CD4-positive, alpha-beta T cell treated with Interleukin-1 beta for 1 hour (primary cell): Measurements from ENCODE around the gene ANKHD1.
"Not testable (repeated sequence)": the region's sequence is repeated elsewhere in the genome, so short reads cannot be mapped to it uniquely, and the experiment has no call there.

Source experiments
- DNase-seq, 2 donors: peaks; one replicate each; pipeline ENCODE4 v3.0.0-alpha.2; 2020 to 2022

Gene ANKHD1

DNA sequence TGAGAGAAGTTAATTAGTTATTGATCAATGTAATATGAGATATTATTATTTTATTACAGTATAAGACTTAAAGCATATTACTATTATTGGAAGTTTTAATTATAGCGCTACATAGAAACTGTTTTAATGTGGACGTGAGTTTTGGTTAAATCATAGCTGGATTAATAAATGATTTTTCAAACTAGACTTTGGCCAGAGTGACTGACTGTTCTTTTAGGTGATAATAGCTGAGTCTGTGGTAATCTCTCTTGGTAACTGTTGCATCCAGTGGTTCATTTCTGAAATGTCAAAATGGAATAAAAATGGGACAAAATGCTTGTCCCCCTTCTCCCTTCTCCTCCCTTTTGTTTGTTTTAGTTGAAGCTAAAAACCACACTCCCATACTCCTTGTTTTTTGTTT is 28.1 kb downstream of the ANKHD1 start:
- DNase-seq = no peak

DNA sequence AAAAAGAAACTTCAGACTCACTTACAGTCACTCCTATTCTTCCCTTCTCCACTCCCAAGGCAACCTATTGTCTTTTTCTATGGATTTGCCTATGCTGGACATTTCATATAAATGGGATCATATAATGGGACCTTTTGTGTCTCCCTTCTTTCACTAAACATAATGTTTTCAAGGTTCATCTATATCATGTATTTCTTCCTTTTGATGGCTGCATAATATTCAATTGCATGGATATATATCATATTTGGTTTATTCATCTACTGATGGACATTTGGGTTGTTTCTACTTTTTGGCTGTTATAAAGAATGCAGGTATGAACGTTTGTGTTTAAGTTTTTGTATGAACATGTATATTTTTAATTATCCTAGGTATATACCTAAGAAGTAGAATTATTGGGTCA is 30.6 kb downstream of the ANKHD1 start:
- DNase-seq = no peak

DNA sequence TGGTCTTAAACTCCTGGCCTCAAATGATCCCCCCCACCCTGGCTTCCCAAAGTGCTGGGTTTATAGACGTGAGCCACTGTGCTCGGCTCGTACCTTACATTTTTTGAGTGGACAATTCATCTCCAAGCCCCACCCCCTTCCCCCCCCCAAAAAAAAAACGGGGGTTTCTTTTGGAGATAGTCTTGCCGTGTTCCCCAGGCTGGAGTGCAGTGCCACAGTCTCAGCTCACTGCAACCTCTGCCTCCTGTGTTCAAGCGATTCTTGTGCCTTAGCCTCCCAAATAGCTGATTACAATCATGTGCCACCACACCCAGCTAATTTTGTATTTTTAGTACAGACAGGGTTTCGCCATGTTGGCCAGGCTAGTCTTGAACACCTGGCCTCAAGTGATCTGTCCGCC is 31.3 kb downstream of the ANKHD1 start:
- no peak for DNase-seq

DNA sequence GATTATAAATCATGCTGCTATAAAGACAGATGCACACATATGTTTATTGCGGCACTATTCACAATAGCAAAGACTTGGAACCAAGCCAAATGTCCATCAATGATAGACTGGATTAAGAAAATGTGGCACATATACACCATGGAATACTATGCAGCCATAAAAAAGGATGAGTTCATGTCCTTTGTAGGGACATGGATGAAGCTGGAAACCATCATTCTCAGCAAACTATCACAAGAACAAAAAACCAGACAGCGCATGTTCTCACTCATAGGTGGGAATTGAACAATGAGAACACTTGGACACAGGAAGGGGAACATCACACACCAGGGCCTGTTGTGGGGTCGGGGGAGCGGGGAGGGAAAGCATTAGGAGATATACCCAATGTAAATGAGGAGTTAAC is 55.7 kb downstream of the ANKHD1 start:
- DNase-seq = not testable (repeated sequence)

DNA sequence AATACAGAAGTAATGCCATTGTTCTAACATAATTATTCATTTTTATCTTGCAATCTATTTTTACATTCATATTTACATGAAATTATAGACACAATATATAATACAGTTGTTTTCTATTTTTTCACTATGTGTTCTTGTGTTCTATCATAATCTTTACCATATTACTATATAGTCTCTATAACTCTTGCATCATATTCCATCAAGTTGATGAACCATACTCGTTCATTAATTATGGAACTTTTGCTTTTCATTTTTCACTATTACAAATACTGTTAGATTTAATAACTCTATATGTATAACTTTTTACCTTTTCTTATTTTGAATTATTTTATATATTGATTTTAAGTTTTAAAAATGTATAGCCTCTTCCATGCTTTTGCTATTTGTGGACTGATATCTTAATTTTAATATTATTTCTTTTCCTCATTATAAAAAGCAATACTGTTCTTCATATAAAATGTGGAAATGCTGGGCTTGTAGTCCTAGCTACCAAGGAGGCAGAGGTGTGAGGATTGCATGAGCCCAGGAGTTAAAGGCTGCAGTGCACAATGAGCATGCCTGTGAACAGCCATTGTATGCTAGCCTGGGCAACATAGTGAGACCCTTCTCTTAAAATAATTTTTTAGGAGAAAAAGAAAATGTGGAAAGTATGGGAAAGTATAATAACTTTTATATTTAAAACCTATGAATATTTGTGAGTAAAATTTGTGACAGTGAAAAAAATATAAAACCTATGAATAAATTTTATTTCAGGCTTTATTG is 65.5 kb downstream of the ANKHD1 start:
- no peak for DNase-seq

DNA sequence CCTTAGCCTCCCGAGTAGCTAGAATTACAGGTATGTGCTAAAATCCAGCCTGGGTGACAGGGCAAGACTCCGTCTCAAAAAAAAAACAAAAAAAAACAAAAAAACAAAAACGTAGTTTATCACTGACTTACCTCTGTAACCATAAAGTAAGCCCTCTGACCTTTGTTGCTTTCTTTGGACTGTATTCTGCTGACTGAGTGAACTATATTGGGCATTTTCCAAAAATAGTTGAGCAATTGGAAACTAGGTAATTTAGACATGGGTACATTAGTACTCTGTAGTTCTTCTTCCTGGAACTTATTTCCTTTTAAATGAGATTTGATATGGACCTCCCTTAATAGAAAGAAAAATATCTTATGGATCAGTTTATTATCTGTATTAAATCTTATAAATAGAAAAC is 66.6 kb downstream of the ANKHD1 start:
- no peak for DNase-seq

DNA sequence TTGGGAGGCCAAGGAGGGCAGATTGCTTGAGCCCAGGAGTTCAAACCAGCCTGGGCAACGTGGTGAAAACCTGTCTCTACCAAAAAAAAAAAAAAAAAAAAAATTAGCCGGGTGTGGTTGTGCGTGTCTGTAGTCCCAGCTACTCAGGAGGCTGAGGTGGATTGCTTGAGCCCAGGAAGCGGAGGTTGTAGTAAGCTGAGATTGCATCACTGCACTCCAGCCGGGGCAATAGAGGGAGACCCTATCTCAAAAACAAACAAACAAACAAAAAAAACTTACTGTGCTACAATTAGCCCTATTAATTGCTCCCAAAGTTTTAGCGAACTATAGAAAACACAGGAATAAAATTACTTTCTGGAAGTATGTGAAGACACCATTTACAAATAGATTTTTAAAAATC is 67.6 kb downstream of the ANKHD1 start:
- DNase-seq = no peak

DNA sequence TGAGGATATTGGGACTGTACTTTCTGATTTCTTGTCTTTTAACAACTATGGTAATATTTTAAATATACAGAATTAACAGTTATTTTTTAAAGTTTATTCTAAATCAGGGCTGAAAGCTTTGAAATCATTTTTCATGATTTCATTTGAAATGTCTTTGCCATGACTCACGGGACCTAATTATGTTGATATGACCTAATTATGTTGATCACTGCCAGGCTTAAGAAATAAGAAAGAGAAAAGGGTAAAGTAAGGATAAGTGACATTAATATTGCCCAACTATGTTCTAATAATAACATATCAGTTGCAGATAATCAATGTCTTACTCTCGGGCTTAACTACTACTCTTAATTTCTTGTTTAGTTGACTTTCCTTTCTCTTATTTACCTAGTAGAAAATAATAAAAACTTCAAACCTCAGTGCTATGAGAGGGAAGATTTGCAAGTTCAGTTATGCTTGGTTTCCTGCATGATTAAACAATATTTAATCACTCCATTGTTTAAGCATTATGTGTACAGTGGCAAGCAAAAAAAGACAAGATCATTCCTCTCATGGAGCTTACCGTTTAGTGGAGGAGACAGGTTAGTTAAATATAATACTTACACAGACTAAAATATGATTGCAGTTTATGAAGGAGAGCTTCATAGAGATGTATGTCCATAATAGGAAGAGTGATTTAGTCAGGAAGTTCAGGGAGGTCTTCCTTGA is 78.8 kb downstream of the ANKHD1 start:
- no peak for DNase-seq

DNA sequence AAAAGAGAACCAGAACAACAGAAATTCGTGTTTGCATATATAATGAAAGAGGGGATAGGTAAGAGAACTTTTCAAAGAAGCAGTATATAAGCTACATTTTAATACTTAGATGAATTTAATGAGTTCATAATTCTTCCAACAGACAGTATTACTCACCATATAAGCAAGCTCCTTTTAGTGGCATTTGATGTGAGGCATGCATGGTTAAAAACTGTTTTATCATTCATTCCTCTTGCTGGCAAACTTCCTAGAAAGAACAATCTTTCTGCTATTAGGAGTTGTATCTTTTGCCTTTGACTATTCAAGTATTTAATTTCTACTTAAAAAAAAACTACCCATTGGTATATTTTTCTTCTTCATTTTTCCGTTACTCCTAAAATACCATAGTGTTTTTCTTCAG is 80.1 kb downstream of the ANKHD1 start:
- DNase-seq = no peak

DNA sequence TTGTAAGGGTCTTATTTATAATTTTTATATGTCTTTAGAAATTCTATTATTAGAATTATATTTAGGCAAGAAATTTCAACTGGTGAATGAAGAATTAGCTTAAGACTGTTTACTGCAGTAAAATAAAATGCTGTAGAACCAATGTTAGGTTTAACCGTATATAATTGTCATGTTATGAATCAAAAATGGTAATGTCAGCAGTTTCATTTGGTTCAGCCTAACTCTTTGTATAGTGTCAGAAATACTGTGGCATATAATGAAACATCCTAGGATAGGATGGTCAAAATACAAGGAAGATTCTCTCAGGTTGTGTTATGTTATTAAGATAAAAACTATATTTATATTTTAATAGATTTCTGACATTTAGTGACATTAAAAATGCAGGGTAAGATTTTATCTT is 81.4 kb downstream of the ANKHD1 start:
- DNase-seq = no peak

DNA sequence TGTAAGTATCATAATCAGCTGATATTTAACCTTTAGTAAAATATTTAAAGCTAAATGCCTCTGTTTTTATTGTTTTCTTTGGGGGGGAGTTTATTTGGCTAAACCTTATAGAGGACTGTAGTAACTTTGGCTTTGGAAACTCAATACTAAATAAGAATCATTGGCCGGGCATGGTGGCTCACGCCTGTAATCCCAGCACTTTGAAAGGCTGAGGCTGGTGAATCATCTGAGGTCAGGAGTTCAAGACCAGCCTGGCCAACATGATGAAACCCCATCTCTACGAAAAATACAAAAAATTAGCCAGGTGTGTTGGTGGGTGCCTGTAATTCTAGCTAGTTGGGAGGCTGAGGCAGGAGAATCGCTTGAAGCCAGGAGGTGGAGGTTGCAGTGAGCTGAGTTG is 86.5 kb downstream of the ANKHD1 start:
- not testable (repeated sequence) for DNase-seq

DNA sequence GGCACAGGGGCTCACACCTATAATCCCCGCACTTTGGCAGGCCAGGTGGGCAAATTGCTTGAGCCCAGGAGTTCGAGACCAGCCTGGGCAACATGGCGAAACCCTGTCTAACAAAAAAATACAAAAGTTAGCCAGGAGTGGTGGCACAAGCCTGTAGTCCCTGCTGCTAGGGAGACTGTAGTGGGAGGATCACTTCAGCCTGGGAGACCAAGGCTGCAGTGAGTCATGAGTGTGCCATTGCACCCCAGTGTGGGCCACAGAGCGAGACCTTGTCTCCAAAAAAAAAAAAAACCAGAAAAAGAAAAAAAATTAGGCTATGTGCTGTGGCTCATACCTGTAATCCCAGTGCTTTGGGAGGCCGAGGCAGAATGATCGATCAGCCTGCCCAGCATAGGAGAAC is 87.3 kb downstream of the ANKHD1 start:
- DNase-seq = no peak

DNA sequence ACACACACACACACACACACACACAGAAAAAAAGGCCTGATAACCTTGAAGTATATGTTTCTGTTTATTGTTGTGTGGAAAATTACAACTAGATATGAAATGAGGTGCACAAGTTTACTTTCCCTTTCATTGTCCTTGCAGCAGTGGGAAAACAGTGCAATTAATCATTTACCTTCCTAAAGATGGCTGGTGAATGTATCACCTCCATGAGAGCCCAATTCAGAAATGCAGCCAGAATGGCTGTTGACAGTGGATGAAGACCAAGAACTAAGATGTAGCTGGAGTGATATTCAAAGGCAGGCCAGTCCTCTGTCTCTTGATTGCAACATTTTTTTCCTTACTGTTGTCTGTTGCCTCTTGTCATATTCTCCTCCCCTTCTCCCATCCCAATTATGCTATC is 96.3 kb downstream of the ANKHD1 start:
- no peak for DNase-seq

DNA sequence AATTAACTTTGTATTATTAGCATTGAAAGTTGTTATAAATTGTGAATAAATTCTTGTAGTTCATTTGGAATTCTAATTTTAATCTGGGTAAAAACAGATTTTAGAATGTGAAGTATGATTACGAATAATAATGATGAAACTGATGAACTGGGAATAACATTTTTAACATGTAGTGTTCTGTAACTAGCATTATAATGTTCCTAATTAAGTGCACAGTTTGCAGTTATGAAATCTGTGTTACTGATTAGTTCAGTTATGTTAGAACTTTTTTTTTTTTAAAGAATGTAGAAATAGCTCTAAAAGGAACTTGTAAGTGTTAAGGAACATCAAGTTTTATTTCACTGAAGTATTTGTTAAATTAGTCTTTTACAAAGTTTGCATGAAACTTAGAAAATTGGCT is 97.0 kb downstream of the ANKHD1 start:
- DNase-seq = no peak

DNA sequence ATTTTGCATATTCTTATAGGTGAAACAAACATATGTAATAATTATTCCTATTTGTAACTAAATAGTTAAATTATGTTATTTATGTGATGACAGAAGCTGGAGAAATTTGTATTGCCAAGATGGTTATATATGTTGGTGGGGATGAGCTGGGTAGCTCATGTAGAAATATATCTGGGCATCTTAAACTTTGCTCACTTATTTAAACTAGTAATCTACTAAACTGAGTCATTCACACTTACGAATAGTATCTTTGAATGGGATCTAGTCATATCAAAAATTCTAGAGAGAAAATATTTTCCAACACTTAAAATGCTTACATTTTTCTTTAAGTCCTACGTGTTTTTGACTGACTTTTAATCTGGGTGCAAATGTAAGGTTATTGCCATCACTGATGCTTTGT is 101.2 kb downstream of the ANKHD1 start:
- DNase-seq = no peak

DNA sequence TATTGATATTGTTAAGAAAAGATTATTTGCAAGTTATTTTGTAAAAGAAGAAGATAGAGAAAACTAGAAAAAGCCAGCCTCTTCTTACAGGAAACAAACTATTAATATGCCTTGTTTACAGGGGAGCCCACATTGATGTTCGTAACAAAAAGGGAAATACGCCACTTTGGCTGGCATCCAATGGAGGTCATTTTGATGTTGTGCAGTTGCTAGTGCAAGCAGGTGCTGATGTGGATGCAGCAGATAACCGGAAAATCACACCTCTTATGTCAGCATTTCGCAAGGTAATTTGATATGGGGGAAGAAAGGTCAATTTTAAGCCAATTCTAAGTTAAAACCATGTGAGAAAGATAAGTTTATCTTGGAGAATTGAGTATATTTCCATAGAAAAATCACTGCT is 108.3 kb downstream of the ANKHD1 start:
- no peak for DNase-seq

DNA sequence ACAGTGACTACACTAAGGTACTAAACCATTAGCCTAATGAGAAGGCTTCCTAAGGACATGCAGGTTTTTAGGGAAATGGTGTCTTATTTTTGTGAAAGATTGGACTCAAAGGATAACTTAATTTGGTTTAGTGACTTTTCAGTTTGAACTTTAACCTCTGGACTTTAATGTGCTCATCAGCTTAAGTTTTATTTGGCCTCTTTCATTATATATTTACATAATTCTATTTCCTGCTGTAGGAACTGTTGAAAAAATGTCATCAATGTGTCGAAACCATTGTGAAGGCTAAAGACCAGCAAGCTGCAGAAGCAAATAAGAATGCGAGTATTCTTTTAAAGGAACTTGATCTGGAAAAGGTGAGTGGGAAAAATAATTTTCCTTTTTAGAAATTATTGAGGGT is 111.5 kb downstream of the ANKHD1 start:
- DNase-seq = no peak

DNA sequence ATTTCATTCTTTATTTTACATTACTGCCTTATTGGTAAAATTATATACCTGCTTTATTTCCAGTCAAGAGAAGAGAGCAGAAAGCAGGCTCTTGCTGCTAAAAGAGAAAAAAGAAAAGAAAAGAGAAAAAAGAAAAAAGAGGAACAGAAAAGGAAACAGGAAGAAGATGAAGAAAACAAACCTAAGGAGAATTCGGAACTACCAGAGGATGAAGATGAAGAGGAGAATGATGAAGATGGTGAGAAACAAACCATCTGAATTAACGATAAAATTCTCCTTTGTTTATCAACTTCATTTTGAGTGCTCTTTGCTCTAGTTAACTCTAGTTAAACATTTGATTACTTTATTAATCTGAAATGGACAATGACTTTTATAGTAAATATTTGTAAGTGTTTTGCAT is 122.4 kb downstream of the ANKHD1 start:
- no peak for DNase-seq

DNA sequence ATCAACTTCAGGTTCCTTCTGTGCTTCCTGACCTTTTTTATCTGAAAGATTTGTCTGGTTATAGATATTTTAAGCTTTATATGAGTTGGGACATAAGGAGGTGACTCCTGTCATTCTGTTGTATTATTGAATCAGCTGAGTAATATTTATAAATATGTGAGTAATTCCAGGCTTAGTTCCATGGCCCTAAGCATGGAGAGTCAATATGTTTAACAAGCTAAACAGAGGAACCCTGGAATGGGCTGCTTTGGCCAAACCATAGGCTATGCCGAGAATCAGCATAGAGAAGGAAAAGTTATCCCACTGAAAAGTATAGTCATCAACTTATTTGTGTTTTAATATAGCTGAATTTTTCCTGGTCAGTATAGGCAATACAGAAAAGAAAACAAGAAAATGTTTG is 138.6 kb downstream of the ANKHD1 start:
- no peak for DNase-seq

DNA sequence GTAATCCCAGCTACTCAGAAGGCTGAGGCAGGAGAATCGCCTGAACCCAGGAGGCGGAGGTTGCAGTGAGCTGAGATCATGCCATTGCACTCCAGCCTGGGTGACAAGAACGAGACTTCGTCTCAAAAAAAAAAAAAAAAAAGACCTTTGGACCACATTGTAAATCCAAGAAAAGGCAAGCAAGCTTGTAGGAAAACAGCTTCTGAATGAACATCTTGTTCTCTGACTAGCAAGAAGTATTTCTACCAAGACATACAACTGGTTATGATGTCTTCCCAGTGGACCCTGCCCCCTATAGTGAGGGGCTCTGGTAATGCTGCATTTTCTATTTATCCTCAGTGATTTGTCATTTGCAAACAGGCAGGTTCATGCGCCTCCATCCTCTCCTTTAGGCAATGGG is 141.3 kb downstream of the ANKHD1 start:
- DNase-seq = no peak

DNA sequence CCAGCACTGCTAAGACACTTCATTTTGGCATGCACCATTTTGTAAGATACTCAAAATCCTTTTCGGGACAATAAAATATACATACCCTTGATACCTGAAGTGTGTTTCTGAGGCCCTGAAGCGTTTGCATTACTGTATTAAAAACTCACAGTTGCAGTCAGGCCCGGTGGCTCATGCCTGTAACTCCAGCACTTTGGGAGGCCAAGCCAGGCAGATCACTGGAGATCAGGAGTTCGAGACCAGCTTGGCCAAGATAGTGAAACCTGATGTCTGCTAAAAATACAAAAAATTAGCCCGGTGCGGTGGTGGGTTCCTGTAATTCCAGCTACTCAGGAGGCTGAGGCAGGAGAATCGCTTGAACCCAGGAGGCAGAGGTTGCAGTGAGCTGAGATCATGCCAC is 143.4 kb downstream of the ANKHD1 start:
- no peak for DNase-seq

DNA sequence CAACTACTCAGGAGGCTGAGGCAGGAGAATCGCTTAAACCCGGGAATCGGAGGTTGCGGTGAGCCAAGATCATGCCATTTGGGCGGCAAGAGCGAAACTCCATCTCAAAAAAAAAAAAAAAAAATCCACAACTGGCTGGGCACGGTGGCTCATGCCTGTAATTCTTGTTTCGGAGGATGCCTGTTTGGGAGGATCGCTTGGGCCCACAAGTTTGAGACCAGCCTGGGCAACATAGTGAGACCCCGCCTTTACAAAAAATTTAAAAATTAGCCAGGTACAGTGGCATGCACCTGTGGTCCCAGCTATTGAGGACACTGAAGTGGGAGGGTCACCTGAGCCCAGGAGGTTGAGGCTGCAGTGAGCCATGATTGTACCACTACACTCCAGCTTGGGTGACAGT is 144.0 kb downstream of the ANKHD1 start:
- DNase-seq = no peak

DNA sequence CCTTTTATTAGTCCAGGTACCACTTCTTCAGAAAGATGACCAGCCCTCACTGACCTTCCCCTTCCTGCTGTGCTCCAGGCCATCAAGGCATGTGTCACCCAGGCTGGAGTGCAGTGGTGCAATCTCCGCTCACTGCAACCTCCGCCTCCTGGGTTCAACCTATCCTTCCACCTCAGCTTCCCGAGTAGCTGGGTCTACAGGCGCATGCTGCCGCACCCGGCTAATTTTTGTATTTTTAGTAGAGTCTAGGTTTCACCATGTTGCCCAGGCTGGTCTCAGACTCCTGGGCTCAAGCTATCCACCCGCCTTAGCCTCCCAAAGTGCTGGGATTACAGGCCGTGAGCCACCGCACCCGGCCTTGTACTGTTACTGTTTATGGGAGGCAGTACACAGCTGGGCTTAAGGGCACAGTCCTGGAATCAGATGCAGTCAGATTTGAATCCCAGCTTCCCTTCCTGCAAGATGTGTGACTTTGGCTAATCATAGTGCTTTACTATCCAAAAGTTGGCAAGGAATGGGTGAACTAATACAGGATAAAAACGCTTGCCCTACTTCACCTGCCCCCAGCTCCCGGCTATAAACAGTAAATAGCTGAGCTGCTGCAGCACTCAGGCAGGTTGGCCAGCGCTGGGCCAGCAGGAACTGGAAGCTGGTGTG is 145.3 kb downstream of the ANKHD1 start:
- peak in 1 of 2 donors; percentile 25 for DNase-seq
